Measurements from ENCODE around the gene UBXN1. TPM values are rescaled to one million over a fixed set of nuclear protein-coding genes. Genes with fewer than 3 reads are reported as not detected.

The UBXN1 gene
- total RNA-seq, 1 donor from 2014 or later = 289 TPM

DNA sequence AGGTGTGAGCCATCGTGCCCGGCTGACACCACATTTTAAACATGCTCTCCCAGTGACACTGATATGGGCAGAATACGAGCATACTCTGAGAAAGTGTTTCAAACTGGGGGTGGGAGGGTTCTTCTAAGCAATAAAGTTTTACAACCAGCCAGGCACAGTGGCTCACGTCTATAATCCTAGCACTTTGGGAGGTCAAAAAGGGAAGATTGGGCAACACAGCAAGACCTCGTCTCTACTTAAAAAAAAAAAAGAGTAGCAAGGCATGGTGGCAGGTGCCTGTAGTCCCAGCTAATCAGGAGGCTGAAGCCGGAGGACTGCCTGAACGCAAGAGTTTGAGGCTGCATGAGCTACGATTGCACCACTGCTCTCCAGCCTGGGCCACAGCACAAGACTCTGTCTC, 34.7 kb downstream of the UBXN1 start:
- DNase-seq (ENCODE audit: low read depth) = no peak

GRCh38 chr11:62632492-62632891, 46.4 kb downstream of the UBXN1 start:
- Histone ChIP-seq H3K4me3 (ENCODE audit: low read depth, low read length) (no peak overlapping the region), H3K36me3 (ENCODE audit: control insufficient read depth, insufficient read depth, low read length) (peaks cover 8% of the 10 kb centered on the region), H3K27me3 (ENCODE audit: control insufficient read depth, insufficient read depth, low read length) (no peaks in the 10 kb centered on the region)
- TF ChIP-seq, protein P1, sequence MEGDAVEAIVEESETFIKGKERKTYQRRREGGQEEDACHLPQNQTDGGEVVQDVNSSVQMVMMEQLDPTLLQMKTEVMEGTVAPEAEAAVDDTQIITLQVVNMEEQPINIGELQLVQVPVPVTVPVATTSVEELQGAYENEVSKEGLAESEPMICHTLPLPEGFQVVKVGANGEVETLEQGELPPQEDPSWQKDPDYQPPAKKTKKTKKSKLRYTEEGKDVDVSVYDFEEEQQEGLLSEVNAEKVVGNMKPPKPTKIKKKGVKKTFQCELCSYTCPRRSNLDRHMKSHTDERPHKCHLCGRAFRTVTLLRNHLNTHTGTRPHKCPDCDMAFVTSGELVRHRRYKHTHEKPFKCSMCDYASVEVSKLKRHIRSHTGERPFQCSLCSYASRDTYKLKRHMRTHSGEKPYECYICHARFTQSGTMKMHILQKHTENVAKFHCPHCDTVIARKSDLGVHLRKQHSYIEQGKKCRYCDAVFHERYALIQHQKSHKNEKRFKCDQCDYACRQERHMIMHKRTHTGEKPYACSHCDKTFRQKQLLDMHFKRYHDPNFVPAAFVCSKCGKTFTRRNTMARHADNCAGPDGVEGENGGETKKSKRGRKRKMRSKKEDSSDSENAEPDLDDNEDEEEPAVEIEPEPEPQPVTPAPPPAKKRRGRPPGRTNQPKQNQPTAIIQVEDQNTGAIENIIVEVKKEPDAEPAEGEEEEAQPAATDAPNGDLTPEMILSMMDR (IDR thresholded peaks at IDR 0.05; ENCODE audit: insufficient read depth, low read length, poor library complexity, severe bottlenecking) = no peak
- no peak for DNase-seq (ENCODE audit: low read depth)

More for the DNA sequence above, 34.7 kb downstream of the UBXN1 start:
- Histone ChIP-seq H3K4me3 (ENCODE audit: low read depth, low read length) (no peak overlapping the region), H3K36me3 (ENCODE audit: control insufficient read depth, insufficient read depth, low read length) (peaks cover 3% of the 10 kb centered on the region), H3K27me3 (ENCODE audit: control insufficient read depth, insufficient read depth, low read length) (no peaks in the 10 kb centered on the region)
- TF ChIP-seq, protein P1 (IDR thresholded peaks at IDR 0.05; ENCODE audit: insufficient read depth, low read length, poor library complexity, severe bottlenecking) = no peak

- Histone ChIP-seq H3K36me3 (ENCODE audit: control insufficient read depth, insufficient read depth, low read length) (peaks cover 9% of the 10 kb centered on the region), H3K27me3 (ENCODE audit: control insufficient read depth, insufficient read depth, low read length) (no peaks in the 10 kb centered on the region), H3K4me3 (ENCODE audit: low read depth, low read length) (no peak overlapping the region)
- DNase-seq (ENCODE audit: low read depth) = no peak
- TF ChIP-seq, protein P1 (IDR thresholded peaks at IDR 0.05; ENCODE audit: insufficient read depth, low read length, poor library complexity, severe bottlenecking) = no peak
Measured at GRCh38 chr11:62627713-62628112, 51.2 kb downstream of the UBXN1 start.

Other genes starting within 250 kb of the UBXN1 start
- gene AHNAK, start 132.3 kb downstream of the UBXN1 start, total RNA-seq = 224 and 226 TPM in 2 replicates
- gene EEF1G, start 105.2 kb downstream of the UBXN1 start, total RNA-seq = 2,411 and 2,583 TPM in 2 replicates
- gene TUT1, start 87.5 kb downstream of the UBXN1 start, total RNA-seq = 15.0 and 15.2 TPM in 2 replicates
- gene MTA2, start 77.2 kb downstream of the UBXN1 start, total RNA-seq = 136 and 137 TPM in 2 replicates
- 20.9 and 21.1 TPM in 2 replicates for gene EML3, start 66.3 kb downstream of the UBXN1 start, total RNA-seq
- 0.55 and 1.4 TPM in 2 replicates for gene ROM1, start 65.8 kb downstream of the UBXN1 start, total RNA-seq
- 68.7 and 80.8 TPM in 2 replicates for gene B3GAT3, start 57.1 kb downstream of the UBXN1 start, total RNA-seq
- 271 and 300 TPM in 2 replicates for gene GANAB, start 32.5 kb downstream of the UBXN1 start, total RNA-seq
- gene INTS5, start 25.8 kb downstream of the UBXN1 start, total RNA-seq = 26.9 and 36.4 TPM in 2 replicates
- gene C11orf98, start 13.9 kb downstream of the UBXN1 start, total RNA-seq = 64.8 and 76.5 TPM in 2 replicates
- gene CSKMT, start 13.8 kb downstream of the UBXN1 start, total RNA-seq = 3.4 and 4.0 TPM in 2 replicates
- gene UQCC3, start 7.4 kb downstream of the UBXN1 start, total RNA-seq = 8.0 and 8.1 TPM in 2 replicates
- gene LBHD1, start 6.8 kb downstream of the UBXN1 start, total RNA-seq = 4.1 and 4.6 TPM in 2 replicates
- 0.25 TPM in 1 of 2 replicates, not detected in the other for gene LRRN4CL, start 10.5 kb upstream of the UBXN1 start, total RNA-seq
- gene BSCL2, start 28.4 kb upstream of the UBXN1 start, total RNA-seq = 45.2 and 56.1 TPM in 2 replicates
- not detected in 2 replicates for gene GNG3, start 28.6 kb upstream of the UBXN1 start, total RNA-seq
- gene HNRNPUL2, start 48.4 kb upstream of the UBXN1 start, total RNA-seq = 12.8 and 14.3 TPM in 2 replicates
- 37.5 and 38.6 TPM in 2 replicates for gene TTC9C, start 49.4 kb upstream of the UBXN1 start, total RNA-seq
- gene ZBTB3, start 75.1 kb upstream of the UBXN1 start, total RNA-seq = 17.3 and 18.8 TPM in 2 replicates
- gene POLR2G, start 82.5 kb upstream of the UBXN1 start, total RNA-seq = 98.3 and 120 TPM in 2 replicates
- gene TAF6L, start 92.3 kb upstream of the UBXN1 start, total RNA-seq = 19.4 and 29.1 TPM in 2 replicates
- 66.7 and 72.5 TPM in 2 replicates for gene TMEM179B, start 108.3 kb upstream of the UBXN1 start, total RNA-seq
- gene TMEM223, start 112.9 kb upstream of the UBXN1 start, total RNA-seq = 32.8 and 41.3 TPM in 2 replicates
- 40.9 and 41.4 TPM in 2 replicates for gene NXF1, start 126.4 kb upstream of the UBXN1 start, total RNA-seq
- 30.2 and 34.3 TPM in 2 replicates for gene STX5, start 153.0 kb upstream of the UBXN1 start, total RNA-seq
- not detected in 2 replicates for gene TEX54, start 153.8 kb upstream of the UBXN1 start, total RNA-seq
- gene WDR74, start 160.5 kb upstream of the UBXN1 start, total RNA-seq = 90.2 and 92.8 TPM in 2 replicates
- 441 and 475 TPM in 2 replicates for gene SLC3A2, start 201.8 kb upstream of the UBXN1 start, total RNA-seq
- not detected in 2 replicates for gene CHRM1, start 242.3 kb upstream of the UBXN1 start, total RNA-seq